Esophagus squamous epithelium (tissue), 5 donors: ENCODE measurements around the gene EED. TPM values are rescaled to one million over a fixed set of nuclear protein-coding genes. Genes with fewer than 3 reads are reported as not detected.
A peak's percentile ranks its signal among the peaks of the same experiment; 100 is the strongest.
"Not testable (repeated sequence)": the region's sequence is repeated elsewhere in the genome, so short reads cannot be mapped to it uniquely, and the experiment has no call there.

ENCODE experiments used
- DNase-seq: peaks from one replicate; lab custom pipeline; 2025; lab: John Stamatoyannopoulos, UW
- H3K27ac ChIP-seq, 4 donors: fragments of 200-600 bp; sonication (generic); one replicate each; pipeline ENCODE4 v1.5.1; 2016 to 2019; ENCODE audit warnings: mild to moderate bottlenecking in 1 of 4
- H3K27me3 ChIP-seq, 4 donors: fragments of 200-600 bp; sonication (generic); 1 replicate in 3 of 4; 2 replicates in 1 of 4; pipeline versions ENCODE4 v1.5.1 to v1.6.0; 2017 to 2021; ENCODE audit warnings: antibody characterized with exemption in 1 of 4
- H3K36me3 ChIP-seq, 3 donors: fragments of 200-600 bp; sonication (generic); one replicate each; pipeline ENCODE4 v1.5.1; 2016 to 2019
- H3K4me1 ChIP-seq, 3 donors: fragments of 200-600 bp; sonication (generic); one replicate each; pipeline ENCODE4 v1.5.1; 2017 to 2019
- H3K4me3 ChIP-seq, 4 donors: fragments of 200-600 bp; sonication (generic); 1 replicate in 3 of 4; 2 replicates in 1 of 4; pipeline ENCODE4 v1.5.1; 2016 to 2019; ENCODE audit warnings: mild to moderate bottlenecking in 2 of 4, moderate library complexity in 1 of 4
- H3K9me3 ChIP-seq, 3 donors: fragments of 200-600 bp; sonication (generic); one replicate each; pipeline ENCODE4 v1.5.1; 2016 to 2019
- CTCF ChIP-seq, 6 experiments: fragments of 450-650 bp in 4 of 6; fragments of 200-600 bp in 2 of 6; sonication (generic) in 2 of 6; IDR thresholded peaks; one replicate each; pipeline ENCODE4 v1.5.1; 2016 to 2019; ENCODE audit warnings: antibody characterized with exemption in 6 of 6, mild to moderate bottlenecking in 4 of 6, moderate library complexity in 4 of 6
- POLR2A ChIP-seq, 4 donors: fragments of 450-650 bp; IDR thresholded peaks; one replicate each; pipeline ENCODE4 v1.6.1; 2017; ENCODE audit warnings: antibody characterized with exemption in 4 of 4, mild to moderate bottlenecking in 4 of 4, moderate library complexity in 3 of 4
- WGBS, 2 donors: methylation state at CpG; one replicate each; pipeline ENCODE4 v1.1.5; 2018; 5-methylcytosine and 5-hydroxymethylcytosine counted together
- intact Hi-C: fragments of 100-400 bp; cut with DNase I; formaldehyde crosslinking; loops from one replicate; pipeline ENCODE4 v1.15.0; 2022
- total RNA-seq, 4 donors: library from RNA; depleted of rRNA; stranded (reverse); fragments of >200 nt; gene quantifications; one replicate each; pipeline ENCODE4 v1.1.0, GENCODE V29; 2016
- donor health status: DM: yes; HTN: yes; CAD: no.

EED gene
- total RNA-seq, 4 donors from 2014 or later, result 14.4 to 26.3 (median 18.5) TPM

DNA sequence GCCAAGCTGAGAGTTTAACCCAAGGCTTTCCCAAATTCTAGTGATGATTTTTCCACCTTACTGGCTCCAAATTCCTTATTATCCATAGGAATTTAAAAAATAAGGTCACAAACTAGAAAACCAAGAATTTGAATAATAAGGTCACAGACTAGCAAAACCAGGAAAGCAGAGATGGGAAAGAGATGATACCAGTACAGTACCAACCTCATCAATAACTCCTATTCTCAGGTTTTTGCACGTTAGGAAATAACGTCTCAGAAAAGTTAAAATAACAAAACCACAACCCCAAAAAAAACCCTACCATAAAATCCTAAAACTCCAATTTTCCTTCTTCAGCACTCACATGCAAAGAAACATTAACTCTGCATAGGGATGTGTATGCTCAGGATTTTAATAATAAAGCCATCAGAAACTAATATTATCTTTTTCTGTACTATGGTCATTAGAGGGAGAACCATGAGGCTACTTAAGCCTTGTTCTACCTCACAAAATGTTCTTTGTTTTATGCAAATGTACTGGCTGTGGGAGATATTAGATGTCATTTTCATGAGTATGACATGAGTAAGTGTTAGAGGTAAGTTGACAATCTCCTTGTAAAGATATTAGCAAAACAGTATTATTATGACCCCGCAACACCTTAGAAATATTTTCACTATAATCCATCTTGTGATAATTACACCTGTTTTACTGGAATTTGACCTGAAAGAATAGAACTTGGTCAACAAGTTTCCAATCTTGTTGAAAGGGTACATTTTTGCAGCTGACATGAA is 16.1 kb upstream of the EED start:
- intact Hi-C loops, result no loop called here
- Histone ChIP-seq H3K27me3 (no peaks in the 10 kb centered on the region), H3K4me1 (peaks cover 0 to 22% (median 0%) of the 10 kb centered on the region in 3 donors), H3K27ac (no peak overlapping the region), H3K4me3 (no peak overlapping the region), H3K36me3 (no peaks in the 10 kb centered on the region), H3K9me3 (peaks cover 0 to 2% (median 0%) of the 10 kb centered on the region in 3 donors)
- DNase-seq, result no peak
- TF ChIP-seq CTCF (IDR thresholded peaks at IDR 0.05), result no peak
- TF ChIP-seq POLR2A (IDR thresholded peaks at IDR 0.05), result no peak
- WGBS, 2 donors, result 75 to 81% methylated on average over 3 of the region's 3 CpGs

GRCh38 chr11:86229039-86229330 is 15.6 kb upstream of the EED start:
- peaks cover 0 to 22% (median 0%) of the 10 kb centered on the region in 3 donors for H3K4me1 ChIP-seq
- H3K9me3 ChIP-seq, intact Hi-C loops, DNase-seq, H3K36me3 ChIP-seq, H3K4me3 ChIP-seq, H3K27me3 ChIP-seq, H3K27ac ChIP-seq: not testable (repeated sequence)
- WGBS, 2 donors, result 62 to 74% methylated on average over 3 of the region's 3 CpGs

- no peaks in the 10 kb centered on the region for H3K36me3 ChIP-seq
- no peak overlapping the region for H3K4me3 ChIP-seq
- H3K9me3 ChIP-seq, result no peaks in the 10 kb centered on the region
- no peaks in the 10 kb centered on the region for H3K27me3 ChIP-seq
- TF ChIP-seq POLR2A (IDR thresholded peaks at IDR 0.05) (no peak), CTCF (IDR thresholded peaks at IDR 0.05) (peak in 1 of 6 experiments; percentile 40)
- 70 to 100% methylated on average over 1 of the region's 1 CpG for WGBS, 2 donors
- intact Hi-C loops, result no loop called here
- peaks cover 0 to 22% (median 0%) of the 10 kb centered on the region in 3 donors for H3K4me1 ChIP-seq
- H3K27ac ChIP-seq, result peak overlapping the region in 1 of 4 donors; percentile 3
- no peak for DNase-seq
These were observed 14.3 kb upstream of the EED start for GRCh38 chr11:86230179-86230804.

DNA sequence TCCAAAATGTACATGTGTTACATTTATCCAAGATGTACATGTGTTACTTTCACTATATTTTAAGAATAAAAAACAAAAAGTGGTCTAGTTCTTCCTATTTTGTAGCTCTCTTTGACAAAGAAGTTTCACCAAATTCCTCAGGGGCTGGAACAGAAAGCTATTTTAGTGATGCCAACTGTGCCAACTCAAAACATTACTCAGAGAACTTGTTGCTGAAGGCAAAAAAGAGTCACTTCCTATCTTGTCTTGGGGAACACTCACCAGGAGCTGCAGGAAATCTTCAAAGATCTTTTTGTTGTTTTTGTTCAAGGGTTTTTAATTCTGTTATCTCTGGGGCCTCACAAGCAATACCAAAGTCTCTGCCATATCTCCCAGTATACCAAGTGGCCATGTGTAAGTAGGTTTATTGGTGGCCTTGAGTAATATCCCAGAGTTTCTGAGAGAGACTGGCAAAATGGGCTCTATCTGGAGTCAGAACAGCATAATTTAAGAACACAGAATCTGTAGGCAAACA is 13.6 kb upstream of the EED start:
- Histone ChIP-seq H3K4me3 (no peak overlapping the region), H3K9me3 (no peaks in the 10 kb centered on the region), H3K36me3 (no peaks in the 10 kb centered on the region), H3K4me1 (peaks cover 0 to 22% (median 0%) of the 10 kb centered on the region in 3 donors), H3K27ac (no peak overlapping the region), H3K27me3 (no peaks in the 10 kb centered on the region)
- no peak for TF ChIP-seq CTCF (IDR thresholded peaks at IDR 0.05)
- TF ChIP-seq POLR2A (IDR thresholded peaks at IDR 0.05), result no peak
- no peak for DNase-seq
- intact Hi-C loops, result no loop called here

DNA sequence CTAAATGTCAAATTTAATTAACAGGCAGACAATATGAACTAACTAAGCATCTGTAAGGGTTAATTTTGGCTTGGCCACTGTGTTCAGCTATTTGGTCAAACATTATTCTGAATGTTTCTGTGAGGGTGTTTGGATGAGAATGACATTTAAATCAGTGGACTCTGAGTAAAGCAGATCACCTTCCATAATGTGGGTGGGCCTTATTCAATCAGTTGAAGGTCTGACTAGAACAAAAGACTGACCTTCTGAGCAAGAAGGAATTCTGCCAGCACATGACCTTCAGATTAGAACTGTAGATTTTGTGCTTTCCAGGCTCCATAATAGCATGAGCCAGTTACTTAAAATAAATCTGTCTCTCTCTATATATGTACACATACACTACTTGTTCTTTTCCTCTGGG is 12.0 kb upstream of the EED start:
- H3K9me3 ChIP-seq, result no peaks in the 10 kb centered on the region
- H3K4me3 ChIP-seq, result no peak overlapping the region
- no peak overlapping the region for H3K27ac ChIP-seq
- H3K4me1 ChIP-seq, result peaks cover 0 to 22% (median 0%) of the 10 kb centered on the region in 3 donors
- intact Hi-C loops, result no loop called here
- no peaks in the 10 kb centered on the region for H3K27me3 ChIP-seq
- no peak for TF ChIP-seq CTCF (IDR thresholded peaks at IDR 0.05)
- TF ChIP-seq POLR2A (IDR thresholded peaks at IDR 0.05), result no peak
- DNase-seq, result no peak
- no peaks in the 10 kb centered on the region for H3K36me3 ChIP-seq
